Colonic mucosa (tissue), 4 donors: ENCODE results near the gene CNN1. TPM values are rescaled to one million over a fixed set of nuclear protein-coding genes. Genes with fewer than 3 reads are reported as not detected.

Source experiments
- DNase-seq: peaks from one replicate; pipeline ENCODE4 v3.0.0-alpha.2; 2020
- H3K27ac ChIP-seq: fragments of 200-600 bp; one replicate; pipeline ENCODE4 v1.8.0; 2021
- H3K27me3 ChIP-seq: fragments of 200-600 bp; one replicate; pipeline ENCODE4 v1.8.0; 2021
- H3K36me3 ChIP-seq: fragments of 200-600 bp; one replicate; pipeline ENCODE4 v1.8.0; 2021
- H3K4me1 ChIP-seq: fragments of 200-600 bp; one replicate; pipeline ENCODE4 v1.8.0; 2021; ENCODE audit warnings: mild to moderate bottlenecking
- H3K4me3 ChIP-seq: fragments of 200-600 bp; one replicate; pipeline ENCODE4 v1.8.0; 2021
- H3K9ac ChIP-seq, 2 donors: one replicate each; pipeline ENCODE4 v1.7.0; 2013; ENCODE audit warnings: control low read depth in 2 of 2, low read depth in 2 of 2, low read length in 2 of 2
- H3K9me3 ChIP-seq: fragments of 200-600 bp; one replicate; pipeline ENCODE4 v1.8.0; 2021
- intact Hi-C: fragments of 100-400 bp; cut with DNase I; formaldehyde crosslinking; loops from one replicate; pipeline ENCODE4 v1.14.1; 2022
- total RNA-seq, 2 donors: library from RNA; stranded (reverse); fragmentation: NEBNext Ultra II Directional in 1 of 2; extraction: Animal tissue kit (Norgen Biotek cat#: 25700) in 1 of 2; gene quantifications; one replicate each; pipeline ENCODE4 v1.2.1, GENCODE V29; 2021
- TF ChIP-seq, protein P1 (sequence below): fragments of 200-600 bp; IDR thresholded peaks from one replicate; pipeline ENCODE4 v1.8.0; 2022; ENCODE audit warnings: antibody characterized with exemption, mild to moderate bottlenecking
- donor health status: healthy.
- donor health status: DM: no; HTN: no; CAD: no.
- donor health status: DM: no; HTN: no; CAD: no.

CNN1 gene
- total RNA-seq, 2 donors from 2014 or later: 10.7 to 354 TPM

DNA sequence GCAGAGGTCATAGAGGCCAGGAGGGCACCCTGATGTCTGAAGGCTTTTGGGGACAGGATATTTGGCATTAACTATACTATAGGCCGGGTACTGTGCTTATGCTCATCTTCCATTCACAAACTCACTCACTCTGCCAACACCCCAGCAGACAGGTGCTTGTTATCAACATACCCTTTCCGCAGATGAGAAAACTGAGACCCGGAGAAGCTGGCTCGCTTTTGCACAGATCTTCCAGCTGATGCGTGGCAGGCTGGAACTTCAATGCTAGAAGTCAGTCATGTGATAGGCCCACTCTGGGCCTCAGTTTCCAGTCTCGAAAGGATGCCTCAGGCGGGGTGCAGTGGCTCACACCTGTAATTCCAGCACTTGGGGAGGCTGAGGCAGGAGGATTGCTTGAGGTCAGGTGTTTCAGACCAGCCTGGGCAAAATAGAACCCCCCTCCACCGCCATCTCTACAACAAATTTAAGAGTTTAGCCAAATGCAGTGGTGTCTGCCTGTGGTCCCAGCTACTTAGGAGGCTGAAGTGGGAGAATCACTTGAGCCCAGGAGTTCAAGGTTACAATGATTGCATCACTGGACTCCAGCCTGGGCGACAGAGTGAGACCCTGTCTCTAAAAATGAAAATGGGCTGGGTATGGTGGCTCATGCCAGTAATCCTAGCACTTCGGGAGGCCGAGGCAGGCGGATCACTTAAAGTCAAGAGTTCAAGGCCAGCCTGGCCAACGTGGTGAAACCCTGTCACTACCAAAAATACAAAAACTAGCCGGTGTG, 9.5 kb downstream of the CNN1 start:
- H3K27me3 ChIP-seq: no peaks in the 10 kb centered on the region
- no peaks in the 10 kb centered on the region for H3K36me3 ChIP-seq
- no peak for DNase-seq
- TF ChIP-seq, protein P1, sequence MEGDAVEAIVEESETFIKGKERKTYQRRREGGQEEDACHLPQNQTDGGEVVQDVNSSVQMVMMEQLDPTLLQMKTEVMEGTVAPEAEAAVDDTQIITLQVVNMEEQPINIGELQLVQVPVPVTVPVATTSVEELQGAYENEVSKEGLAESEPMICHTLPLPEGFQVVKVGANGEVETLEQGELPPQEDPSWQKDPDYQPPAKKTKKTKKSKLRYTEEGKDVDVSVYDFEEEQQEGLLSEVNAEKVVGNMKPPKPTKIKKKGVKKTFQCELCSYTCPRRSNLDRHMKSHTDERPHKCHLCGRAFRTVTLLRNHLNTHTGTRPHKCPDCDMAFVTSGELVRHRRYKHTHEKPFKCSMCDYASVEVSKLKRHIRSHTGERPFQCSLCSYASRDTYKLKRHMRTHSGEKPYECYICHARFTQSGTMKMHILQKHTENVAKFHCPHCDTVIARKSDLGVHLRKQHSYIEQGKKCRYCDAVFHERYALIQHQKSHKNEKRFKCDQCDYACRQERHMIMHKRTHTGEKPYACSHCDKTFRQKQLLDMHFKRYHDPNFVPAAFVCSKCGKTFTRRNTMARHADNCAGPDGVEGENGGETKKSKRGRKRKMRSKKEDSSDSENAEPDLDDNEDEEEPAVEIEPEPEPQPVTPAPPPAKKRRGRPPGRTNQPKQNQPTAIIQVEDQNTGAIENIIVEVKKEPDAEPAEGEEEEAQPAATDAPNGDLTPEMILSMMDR: no peak
- intact Hi-C loops: no loop called here
- no peaks in the 10 kb centered on the region for H3K9me3 ChIP-seq
- no peak overlapping the region for H3K27ac ChIP-seq
- no peaks in the 10 kb centered on the region for H3K4me1 ChIP-seq
- H3K4me3 ChIP-seq: no peak overlapping the region
- no peak overlapping the region for H3K9ac ChIP-seq

DNA sequence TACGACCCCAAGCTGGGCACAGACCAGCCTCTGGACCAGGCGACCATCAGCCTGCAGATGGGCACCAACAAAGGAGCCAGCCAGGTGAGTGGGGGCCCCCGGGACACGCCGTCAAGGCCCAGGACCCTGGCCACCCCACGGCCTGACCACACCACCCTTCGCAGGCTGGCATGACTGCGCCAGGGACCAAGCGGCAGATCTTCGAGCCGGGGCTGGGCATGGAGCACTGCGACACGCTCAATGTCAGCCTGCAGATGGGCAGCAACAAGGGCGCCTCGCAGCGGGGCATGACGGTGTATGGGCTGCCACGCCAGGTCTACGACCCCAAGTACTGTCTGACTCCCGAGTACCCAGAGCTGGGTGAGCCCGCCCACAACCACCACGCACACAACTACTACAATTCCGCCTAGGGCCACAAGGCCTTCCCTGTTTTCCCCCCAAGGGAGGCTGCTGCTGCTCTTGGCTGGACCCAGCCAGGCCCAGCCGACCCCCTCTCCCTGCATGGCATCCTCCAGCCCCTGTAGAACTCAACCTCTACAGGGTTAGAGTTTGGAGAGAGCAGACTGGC, 10.8 kb downstream of the CNN1 start:
- H3K36me3 ChIP-seq: no peaks in the 10 kb centered on the region

DNA sequence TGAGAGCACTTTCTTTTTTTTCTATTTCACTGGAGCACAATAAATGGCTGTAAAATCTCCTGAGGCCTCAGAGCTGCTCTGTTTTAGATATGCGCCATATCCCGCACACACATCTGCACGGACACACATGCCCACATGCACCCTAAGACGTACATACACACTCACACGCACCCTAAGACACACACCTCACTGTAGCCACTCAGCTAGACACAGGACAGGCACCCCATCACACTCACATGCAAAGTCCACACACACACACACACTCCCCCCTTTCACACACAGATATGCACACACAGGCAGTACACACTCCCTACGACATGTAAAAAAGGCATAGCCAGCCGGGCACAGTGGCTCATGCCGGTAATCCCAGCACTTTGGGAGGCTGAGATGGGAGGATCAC, 11.6 kb downstream of the CNN1 start:
- no peak for DNase-seq
- Histone ChIP-seq H3K36me3 (no peaks in the 10 kb centered on the region), H3K27ac (no peak overlapping the region), H3K27me3 (no peaks in the 10 kb centered on the region), H3K4me1 (no peaks in the 10 kb centered on the region), H3K9ac (no peak overlapping the region), H3K4me3 (no peak overlapping the region), H3K9me3 (no peaks in the 10 kb centered on the region)
- intact Hi-C loops: no loop called here
- TF ChIP-seq, protein P1: no peak

More for the DNA sequence above, 10.8 kb downstream of the CNN1 start:
- TF ChIP-seq, protein P1: no peak
- no peak overlapping the region for H3K27ac ChIP-seq
- no peaks in the 10 kb centered on the region for H3K27me3 ChIP-seq
- H3K4me3 ChIP-seq: no peak overlapping the region
- no peak overlapping the region for H3K9ac ChIP-seq
- DNase-seq: no peak
- H3K4me1 ChIP-seq: no peaks in the 10 kb centered on the region
- no peaks in the 10 kb centered on the region for H3K9me3 ChIP-seq
- intact Hi-C loops: no loop called here

DNA sequence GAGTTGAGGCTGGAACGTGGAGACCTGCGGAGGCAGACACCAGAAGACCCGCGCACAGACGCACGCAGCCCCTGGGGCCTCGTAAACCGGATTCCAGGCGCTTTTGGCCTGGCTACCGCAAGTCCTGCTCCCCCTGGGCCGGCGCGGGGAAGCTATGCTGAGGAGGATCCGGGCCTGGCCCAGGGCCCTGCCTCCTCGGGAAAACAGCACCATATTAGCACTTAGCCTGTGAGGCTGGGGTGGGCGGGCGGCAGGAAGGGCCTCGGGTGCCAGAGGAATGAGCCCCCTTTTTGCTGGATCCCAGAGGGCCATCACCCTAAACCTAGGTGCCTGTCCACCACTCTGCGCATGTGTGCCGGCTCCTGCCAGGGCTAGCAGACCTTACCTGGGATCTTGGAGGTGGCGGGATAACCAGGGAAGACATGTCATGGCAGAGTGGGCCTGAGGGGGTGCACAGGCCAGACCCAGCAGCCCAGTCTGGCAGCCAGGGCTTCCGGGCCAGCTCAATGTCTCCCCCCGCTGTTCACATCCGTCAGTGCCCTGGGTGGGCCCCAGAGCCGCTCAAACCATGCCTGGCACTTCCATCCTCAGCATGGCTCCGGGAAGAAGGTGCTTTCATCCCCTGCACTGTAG, 13.1 kb downstream of the CNN1 start:
- no peak overlapping the region for H3K9ac ChIP-seq
- DNase-seq: no peak
- no peaks in the 10 kb centered on the region for H3K4me1 ChIP-seq
- intact Hi-C loops: no loop called here
- TF ChIP-seq, protein P1: no peak
- H3K4me3 ChIP-seq: no peak overlapping the region
- H3K9me3 ChIP-seq: no peaks in the 10 kb centered on the region
- H3K27ac ChIP-seq: no peak overlapping the region
- H3K36me3 ChIP-seq: no peaks in the 10 kb centered on the region
- no peaks in the 10 kb centered on the region for H3K27me3 ChIP-seq

DNA sequence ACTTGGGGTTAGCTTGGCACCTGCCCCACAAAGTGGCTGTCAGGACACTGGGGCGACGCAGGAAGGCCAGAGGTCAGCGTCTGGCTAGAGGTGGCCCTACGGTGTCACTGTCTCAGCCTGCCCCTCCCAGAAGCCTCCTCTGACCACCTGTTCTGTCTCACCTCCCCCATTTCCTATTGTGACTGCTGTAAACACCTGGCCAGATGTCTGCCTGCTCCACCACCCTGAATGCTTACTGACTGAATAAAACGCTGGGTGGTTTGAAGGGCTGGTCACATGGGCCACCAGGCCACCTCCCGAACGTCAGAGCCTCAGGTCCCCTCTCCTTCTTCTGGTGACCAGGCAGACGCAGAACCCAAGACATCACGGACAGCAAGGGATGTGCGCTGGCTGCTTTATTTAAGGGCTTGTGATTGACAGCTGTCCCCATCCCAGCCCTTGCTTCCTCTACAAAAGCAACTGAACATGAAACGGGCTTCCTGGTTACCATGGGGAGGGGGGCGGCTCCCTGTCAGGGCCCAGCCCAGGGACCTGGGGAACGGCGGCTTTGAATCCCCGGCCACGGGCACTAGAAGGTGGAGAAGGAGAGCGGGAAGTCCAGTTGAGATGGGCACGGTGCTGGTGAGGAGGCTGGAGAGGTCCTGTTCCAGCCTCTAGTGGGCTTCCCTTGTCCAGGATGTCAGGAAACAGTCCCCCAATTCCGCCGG, 14.2 kb downstream of the CNN1 start:
- DNase-seq: no peak
- intact Hi-C loops: no loop called here
- H3K27me3 ChIP-seq: no peaks in the 10 kb centered on the region
- no peak overlapping the region for H3K9ac ChIP-seq
- no peaks in the 10 kb centered on the region for H3K9me3 ChIP-seq
- H3K27ac ChIP-seq: no peak overlapping the region
- peaks cover under 1% of the 10 kb centered on the region for H3K4me1 ChIP-seq
- H3K36me3 ChIP-seq: no peaks in the 10 kb centered on the region
- TF ChIP-seq, protein P1: no peak
- H3K4me3 ChIP-seq: no peak overlapping the region
